Endothelial cell of umbilical vein (primary cell): ENCODE results near the gene MIGA2. TPM values are rescaled to one million over a fixed set of nuclear protein-coding genes. Genes with fewer than 3 reads are reported as not detected.

Experiments used
- BruUV-seq: library from RNA; stranded (reverse); fragments of 400-500 nt; replicated peaks from 2 replicates; lab custom pipeline; 2021; lab: Mats Ljungman, UMichigan
- CTCF ChIA-PET: fragments of 300-600, 350-600 bp; sonication (Branson Sonifier 250); formaldehyde crosslinking; loops from one replicate; lab custom pipeline; 2021; ENCODE audit warnings: antibody characterized with exemption, inconsistent platforms; lab: Charles Lee
- POLR2A ChIA-PET: fragments of 300-600, 350-600 bp; sonication (Branson Sonifier 250); formaldehyde crosslinking; loops from one replicate; lab custom pipeline; 2021; ENCODE audit warnings: antibody characterized with exemption, inconsistent platforms; lab: Charles Lee
- DNase-seq: peaks from one replicate; pipeline ENCODE4 v3.0.0-alpha.2; 2011; ENCODE audit warnings: low read depth, low spot score
- FAIRE-seq: peaks from 2 replicates; lab custom pipeline; 2011; peaks lifted over from hg19 to GRCh38; lab: Jason Lieb, UNC
- H2AFZ ChIP-seq: 2 replicates; pipeline ENCODE4 v1.6.0; 2012; ENCODE audit warnings: low read depth, low read length, control low read depth, inconsistent platforms
- H3K27ac ChIP-seq: 2 replicates; pipeline ENCODE4 v1.5.1; 2011; ENCODE audit warnings: low read depth, mild to moderate bottlenecking, control low read depth, low read length, moderate library complexity; ENCODE audit not compliant: insufficient read depth
- H3K27me3 ChIP-seq, 2 experiments: 2 replicates each; pipeline versions ENCODE4 v1.6.0 to v1.6.1; 2011; ENCODE audit warnings: low read length in 2 of 2, mixed read lengths in 1 of 2; ENCODE audit not compliant: control insufficient read depth in 2 of 2, insufficient read depth in 2 of 2
- H3K36me3 ChIP-seq, 2 experiments: 2 replicates in 1 of 2; 3 replicates in 1 of 2; pipeline ENCODE4 v1.5.1; 2011; ENCODE audit warnings: low read length in 2 of 2, mild to moderate bottlenecking in 1 of 2, moderate library complexity in 1 of 2; ENCODE audit not compliant: control insufficient read depth in 2 of 2, insufficient read depth in 2 of 2; ENCODE audit errors: extremely low read depth in 1 of 2
- H3K4me1 ChIP-seq: 3 replicates; pipeline ENCODE4 v1.5.1; 2011; ENCODE audit warnings: mild to moderate bottlenecking, low read length; ENCODE audit not compliant: control insufficient read depth, insufficient read depth; ENCODE audit errors: extremely low read depth
- H3K4me2 ChIP-seq: 2 replicates; pipeline ENCODE4 v1.6.1; 2011; ENCODE audit warnings: low read length, control low read depth, mixed read lengths; ENCODE audit not compliant: insufficient read depth
- H3K4me3 ChIP-seq, 3 experiments: fragments of 200-600 bp in 1 of 3; sonication (generic), shearing (Covaris generic) in 1 of 3; replicated peaks in 1 of 3; 2 replicates each; pipeline ENCODE4 v1.5.1; 2011 to 2016; ENCODE audit warnings: control low read depth in 3 of 3, low read length in 3 of 3, mild to moderate bottlenecking in 2 of 3, inconsistent platforms in 1 of 3, low read depth in 1 of 3, moderate library complexity in 1 of 3; ENCODE audit not compliant: insufficient read depth in 1 of 3
- H3K79me2 ChIP-seq: 2 replicates; pipeline ENCODE4 v1.6.0; 2012; ENCODE audit warnings: low read length, inconsistent platforms; ENCODE audit not compliant: control insufficient read depth, insufficient read depth
- H3K9ac ChIP-seq: replicated peaks from 2 replicates; pipeline ENCODE3; 2011; ENCODE audit warnings: low read length, control low read depth; ENCODE audit not compliant: insufficient read depth; ENCODE audit errors: extremely low read depth
- H3K9me1 ChIP-seq: replicated peaks from 3 replicates; pipeline ENCODE4 v1.6.0; 2011; ENCODE audit warnings: mild to moderate bottlenecking, low read length; ENCODE audit not compliant: control insufficient read depth, insufficient read depth; ENCODE audit errors: extremely low read depth
- H3K9me3 ChIP-seq: replicated peaks from 2 replicates; pipeline ENCODE4 v1.5.1; 2012; ENCODE audit warnings: low read length, inconsistent platforms; ENCODE audit not compliant: control insufficient read depth, insufficient read depth
- H4K20me1 ChIP-seq: replicated peaks from 2 replicates; pipeline ENCODE3; 2011; ENCODE audit warnings: mild to moderate bottlenecking, low read length; ENCODE audit not compliant: control insufficient read depth, insufficient read depth; ENCODE audit errors: extremely low read depth
- EZH2 ChIP-seq: IDR thresholded peaks from 2 replicates; pipeline ENCODE4 v1.6.1; 2012; ENCODE audit warnings: borderline replicate concordance, low read depth, mild to moderate bottlenecking, moderate library complexity, low read length, inconsistent platforms; ENCODE audit not compliant: severe bottlenecking
- FOS ChIP-seq: IDR thresholded peaks from 2 replicates; pipeline ENCODE4 v1.6.1; 2011; ENCODE audit warnings: mild to moderate bottlenecking, low read length, moderate library complexity, borderline replicate concordance; ENCODE audit not compliant: insufficient read depth
- GATA2 ChIP-seq: IDR thresholded peaks from 2 replicates; pipeline ENCODE4 v1.7.0; 2011; ENCODE audit warnings: low read depth, mild to moderate bottlenecking, moderate library complexity, mixed read lengths, low read length; ENCODE audit not compliant: insufficient read length, insufficient read depth
- JUN ChIP-seq: IDR thresholded peaks from 2 replicates; pipeline ENCODE4 v1.6.1; 2011; ENCODE audit warnings: borderline replicate concordance, low read depth; ENCODE audit not compliant: insufficient read length, insufficient read depth
- MYC ChIP-seq: IDR thresholded peaks from one replicate; pipeline ENCODE4 v1.6.1; 2011; ENCODE audit warnings: mild to moderate bottlenecking, low read depth, low read length
- POLR2A ChIP-seq: IDR thresholded peaks from 2 replicates; pipeline ENCODE4 v1.6.1; 2012; ENCODE audit warnings: low read depth, mild to moderate bottlenecking, control low read depth, low read length
- POLR2AphosphoS5 ChIP-seq: IDR thresholded peaks from 2 replicates; pipeline ENCODE4 v1.6.1; 2012; ENCODE audit warnings: low read depth, mild to moderate bottlenecking, control low read depth, low read length, moderate library complexity; ENCODE audit not compliant: insufficient read depth
- dilution Hi-C: fragments of 300-500 bp; cut with MboI; formaldehyde crosslinking; loops from one replicate; pipeline ENCODE4 v1.15.0; 2019; ENCODE audit warnings: low sequenced_read_pairs; ENCODE audit not compliant: extremely low pct_ligation_motif_present
- intact Hi-C: fragments of 100-400 bp; cut with micrococcal nuclease; formaldehyde crosslinking; loops from one replicate; pipeline ENCODE4 v1.10.0; 2022
- polyA plus RNA-seq, 4 experiments: library from polyadenylated mRNA; depleted of rRNA in 3 of 4; stranded (reverse) in 3 of 4; unstranded in 1 of 4; fragments of >200 nt; gene quantifications; 2 replicates each; pipeline versions ENCODE4 v1.2.1 to v1.2.3, GENCODE V29; 2011 to 2012; ENCODE audit warnings: missing spikeins in 1 of 4
- total RNA-seq: library from RNA; stranded (reverse); gene quantifications from 2 replicates; pipeline ENCODE4 v1.2.3, GENCODE V29; 2021
- TF ChIP-seq, protein P1 (sequence below): IDR thresholded peaks from 2 replicates; pipeline ENCODE4 v1.6.1; 2011; ENCODE audit not compliant: insufficient read depth, insufficient read length
- TF ChIP-seq, protein P2 (sequence below), 2 donors: IDR thresholded peaks; 1 replicate in 1 of 2; 2 replicates in 1 of 2; pipeline ENCODE4 v1.5.1; 2011; ENCODE audit warnings: low read length in 2 of 2, mild to moderate bottlenecking in 2 of 2, moderate library complexity in 2 of 2, control low read depth in 1 of 2, inconsistent platforms in 1 of 2, low read depth in 1 of 2; ENCODE audit not compliant: insufficient read depth in 1 of 2; ENCODE audit errors: extremely low read depth in 1 of 2

Gene MIGA2
- total and polyA plus RNA-seq, 2 donors (not counting 3 experiments of a cell fraction or from before 2014, with no cell fraction given) = 27.7 to 28.0 TPM

GRCh38 chr9:129040113-129040643, 3.8 kb downstream of the MIGA2 start:
- ChIA-PET POLR2A (no interaction called here), CTCF (no interaction called here)
- intact Hi-C loops = no loop called here

More at GRCh38 chr9:129040113-129040643, 3.8 kb downstream of the MIGA2 start:
- Histone ChIP-seq H4K20me1 (no peaks in the 10 kb centered on the region), H3K27ac (no peak overlapping the region), H3K9me1 (no peaks in the 10 kb centered on the region), H2AFZ (no peak overlapping the region), H3K36me3 (peaks cover 0 to 14% of the 10 kb centered on the region in 2 experiments), H3K27me3 (no peaks in the 10 kb centered on the region), H3K4me3 (no peak overlapping the region), H3K79me2 (peaks cover 12% of the 10 kb centered on the region), H3K4me1 (peaks cover 11% of the 10 kb centered on the region), H3K9ac (no peak overlapping the region), H3K4me2 (no peak overlapping the region), H3K9me3 (no peaks in the 10 kb centered on the region)
- DNase-seq = no peak
- FAIRE-seq = no peak
- TF ChIP-seq POLR2AphosphoS5 (no peak), POLR2A (no peak), EZH2 (no peak), JUN (no peak), MYC (no peak), FOS (no peak), GATA2 (no peak)
- TF ChIP-seq, protein P1, sequence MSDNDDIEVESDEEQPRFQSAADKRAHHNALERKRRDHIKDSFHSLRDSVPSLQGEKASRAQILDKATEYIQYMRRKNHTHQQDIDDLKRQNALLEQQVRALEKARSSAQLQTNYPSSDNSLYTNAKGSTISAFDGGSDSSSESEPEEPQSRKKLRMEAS = no peak
- TF ChIP-seq, protein P2, sequence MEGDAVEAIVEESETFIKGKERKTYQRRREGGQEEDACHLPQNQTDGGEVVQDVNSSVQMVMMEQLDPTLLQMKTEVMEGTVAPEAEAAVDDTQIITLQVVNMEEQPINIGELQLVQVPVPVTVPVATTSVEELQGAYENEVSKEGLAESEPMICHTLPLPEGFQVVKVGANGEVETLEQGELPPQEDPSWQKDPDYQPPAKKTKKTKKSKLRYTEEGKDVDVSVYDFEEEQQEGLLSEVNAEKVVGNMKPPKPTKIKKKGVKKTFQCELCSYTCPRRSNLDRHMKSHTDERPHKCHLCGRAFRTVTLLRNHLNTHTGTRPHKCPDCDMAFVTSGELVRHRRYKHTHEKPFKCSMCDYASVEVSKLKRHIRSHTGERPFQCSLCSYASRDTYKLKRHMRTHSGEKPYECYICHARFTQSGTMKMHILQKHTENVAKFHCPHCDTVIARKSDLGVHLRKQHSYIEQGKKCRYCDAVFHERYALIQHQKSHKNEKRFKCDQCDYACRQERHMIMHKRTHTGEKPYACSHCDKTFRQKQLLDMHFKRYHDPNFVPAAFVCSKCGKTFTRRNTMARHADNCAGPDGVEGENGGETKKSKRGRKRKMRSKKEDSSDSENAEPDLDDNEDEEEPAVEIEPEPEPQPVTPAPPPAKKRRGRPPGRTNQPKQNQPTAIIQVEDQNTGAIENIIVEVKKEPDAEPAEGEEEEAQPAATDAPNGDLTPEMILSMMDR (IDR thresholded peaks at IDR 0.05; ENCODE audit: extremely low read depth in 1 of 2, insufficient read depth in 1 of 2, low read depth in 1 of 2, low read length in 2 of 2) = no peak
- dilution Hi-C loops = no loop called here
- no TSS peak for BruUV-seq
